GM12878 (cell line): ENCODE results near the gene DST. TPM values are rescaled to one million over a fixed set of nuclear protein-coding genes. Genes with fewer than 3 reads are reported as not detected.

Experiments used
- BACH1 ChIP-seq: fragments of 450-650 bp; IDR thresholded peaks from 2 replicates; pipeline ENCODE4 v1.6.1; 2017; ENCODE audit warnings: mild to moderate bottlenecking, borderline replicate concordance
- CBX5 ChIP-seq: sonication (generic); IDR thresholded peaks from 2 replicates; pipeline ENCODE4 v1.6.1; 2016; ENCODE audit warnings: low read depth, moderate library complexity, mild to moderate bottlenecking, inconsistent platforms
- CREM ChIP-seq: IDR thresholded peaks from 2 replicates; pipeline ENCODE4 v1.6.1; 2014; ENCODE audit warnings: antibody characterized with exemption, low read depth
- DPF2 ChIP-seq: fragments of 450-650 bp; IDR thresholded peaks from 2 replicates; pipeline ENCODE4 v1.6.1; 2017; ENCODE audit warnings: mild to moderate bottlenecking
- ESRRA ChIP-seq: IDR thresholded peaks from 2 replicates; pipeline ENCODE4 v1.6.1; 2012; ENCODE audit warnings: mild to moderate bottlenecking, low read length, improper control_type of control experiment
- GABPA ChIP-seq: IDR thresholded peaks from 2 replicates; pipeline ENCODE4 v1.6.1; 2014; ENCODE audit warnings: antibody characterized with exemption, low read depth, mild to moderate bottlenecking, inconsistent platforms
- HCFC1 ChIP-seq: fragments of 150-350 bp; IDR thresholded peaks from 2 replicates; pipeline ENCODE4 v1.6.1; 2014; ENCODE audit warnings: low read length
- HDAC6 ChIP-seq: fragments of 200-600 bp; sonication (generic); IDR thresholded peaks from one replicate; pipeline ENCODE4 v1.8.0; 2017; ENCODE audit warnings: antibody characterized with exemption; ENCODE audit not compliant: unreplicated experiment
- IKZF1 ChIP-seq: fragments of 450-650 bp; conservative IDR thresholded peaks from 2 replicates; pipeline ENCODE4 v1.6.1; 2017; ENCODE audit warnings: antibody characterized with exemption, mild to moderate bottlenecking
- IRF4 ChIP-seq: IDR thresholded peaks from 2 replicates; pipeline ENCODE4 v1.6.1; 2011; ENCODE audit warnings: low read depth, low read length
- KLF5 ChIP-seq: fragments of 450-650 bp; IDR thresholded peaks from 2 replicates; pipeline ENCODE4 v1.6.1; 2014; ENCODE audit warnings: mild to moderate bottlenecking; ENCODE audit not compliant: partially characterized antibody
- LARP7 ChIP-seq: fragments of 450-650 bp; IDR thresholded peaks from 2 replicates; pipeline ENCODE4 v1.6.1; 2017; ENCODE audit warnings: mild to moderate bottlenecking
- MXI1 ChIP-seq: fragments of 150-350 bp; IDR thresholded peaks from 2 replicates; pipeline ENCODE4 v1.6.1; 2011; ENCODE audit warnings: low read depth, mild to moderate bottlenecking, inconsistent platforms, low read length, improper control_type of control experiment
- NFYB ChIP-seq: IDR thresholded peaks from 2 replicates; pipeline ENCODE4 v1.6.1; 2011; ENCODE audit warnings: low read depth, mild to moderate bottlenecking, low read length, improper control_type of control experiment, moderate library complexity; ENCODE audit not compliant: insufficient read depth
- POU2F2 ChIP-seq: IDR thresholded peaks from 3 replicates; pipeline ENCODE4 v1.6.1; 2011; ENCODE audit warnings: low read depth, mild to moderate bottlenecking, low read length, borderline replicate concordance
- RB1 ChIP-seq: fragments of 450-650 bp; formaldehyde crosslinking; IDR thresholded peaks from 2 replicates; pipeline ENCODE4 v1.6.1; 2017; ENCODE audit warnings: mild to moderate bottlenecking, borderline replicate concordance
- TARDBP ChIP-seq: IDR thresholded peaks from 2 replicates; pipeline ENCODE4 v1.6.1; 2016; ENCODE audit warnings: borderline replicate concordance
- TCF12 ChIP-seq: IDR thresholded peaks from 2 replicates; pipeline ENCODE4 v1.6.1; 2011; ENCODE audit warnings: low read depth, mild to moderate bottlenecking, low read length
- TCF7 ChIP-seq: IDR thresholded peaks from 2 replicates; pipeline ENCODE4 v1.6.1; 2014; ENCODE audit warnings: antibody characterized with exemption, borderline replicate concordance
- ZNF207 ChIP-seq: fragments of 450-650 bp; IDR thresholded peaks from 2 replicates; pipeline ENCODE4 v1.6.1; 2014; ENCODE audit warnings: antibody characterized with exemption, mild to moderate bottlenecking, borderline replicate concordance
- ZSCAN29 ChIP-seq: fragments of 450-650 bp; IDR thresholded peaks from 2 replicates; pipeline ENCODE4 v1.6.1; 2017; ENCODE audit warnings: mild to moderate bottlenecking, moderate library complexity
- polyA plus RNA-seq, 11 experiments: library from polyadenylated mRNA; depleted of rRNA in 4 of 11; unstranded in 6 of 11; stranded (reverse) in 5 of 11; fragments of >200 nt; fragmentation: Nextera tagmentation in 4 of 11; fragmentation: Illumina TruSeq in 1 of 11; extraction: Ambion mirVana in 4 of 11; extraction: Trizol in 1 of 11; gene quantifications; 1 replicate in 1 of 11; 2 replicates in 10 of 11; pipeline versions ENCODE4 v1.2.1 to v1.2.3, GENCODE V29; 2011 to 2016; ENCODE audit warnings: inconsistent platforms in 2 of 11, missing spikeins in 2 of 11, low read depth in 1 of 11
- total RNA-seq, 4 experiments: library from RNA; depleted of rRNA in 3 of 4; stranded (reverse); fragments of >200 nt in 3 of 4; fragmentation: Illumina TruSeq in 1 of 4; extraction: Trizol in 1 of 4; gene quantifications; 2 replicates each; pipeline versions ENCODE4 v1.2.1 to v1.2.3, GENCODE V29; 2013 to 2021
- TF ChIP-seq, protein P1 (sequence below): fragments of 450-650 bp; conservative IDR thresholded peaks from 2 replicates; pipeline ENCODE4 v1.6.1; 2017; ENCODE audit warnings: mild to moderate bottlenecking, moderate library complexity
- TF ChIP-seq, protein P2 (sequence below): fragments of 450-650 bp; IDR thresholded peaks from 2 replicates; pipeline ENCODE4 v1.6.1; 2016; ENCODE audit warnings: mild to moderate bottlenecking
- TF ChIP-seq, protein P3 (sequence below): fragments of 450-650 bp; IDR thresholded peaks from 2 replicates; pipeline ENCODE4 v1.6.1; 2017; ENCODE audit warnings: mild to moderate bottlenecking, moderate library complexity

Gene DST
- total and polyA plus RNA-seq, 10 of the 15 experiments (the other 5 are each of a cell fraction or from before 2014, with no cell fraction given), result 32.1 to 156 (median 75.0) TPM

DNA sequence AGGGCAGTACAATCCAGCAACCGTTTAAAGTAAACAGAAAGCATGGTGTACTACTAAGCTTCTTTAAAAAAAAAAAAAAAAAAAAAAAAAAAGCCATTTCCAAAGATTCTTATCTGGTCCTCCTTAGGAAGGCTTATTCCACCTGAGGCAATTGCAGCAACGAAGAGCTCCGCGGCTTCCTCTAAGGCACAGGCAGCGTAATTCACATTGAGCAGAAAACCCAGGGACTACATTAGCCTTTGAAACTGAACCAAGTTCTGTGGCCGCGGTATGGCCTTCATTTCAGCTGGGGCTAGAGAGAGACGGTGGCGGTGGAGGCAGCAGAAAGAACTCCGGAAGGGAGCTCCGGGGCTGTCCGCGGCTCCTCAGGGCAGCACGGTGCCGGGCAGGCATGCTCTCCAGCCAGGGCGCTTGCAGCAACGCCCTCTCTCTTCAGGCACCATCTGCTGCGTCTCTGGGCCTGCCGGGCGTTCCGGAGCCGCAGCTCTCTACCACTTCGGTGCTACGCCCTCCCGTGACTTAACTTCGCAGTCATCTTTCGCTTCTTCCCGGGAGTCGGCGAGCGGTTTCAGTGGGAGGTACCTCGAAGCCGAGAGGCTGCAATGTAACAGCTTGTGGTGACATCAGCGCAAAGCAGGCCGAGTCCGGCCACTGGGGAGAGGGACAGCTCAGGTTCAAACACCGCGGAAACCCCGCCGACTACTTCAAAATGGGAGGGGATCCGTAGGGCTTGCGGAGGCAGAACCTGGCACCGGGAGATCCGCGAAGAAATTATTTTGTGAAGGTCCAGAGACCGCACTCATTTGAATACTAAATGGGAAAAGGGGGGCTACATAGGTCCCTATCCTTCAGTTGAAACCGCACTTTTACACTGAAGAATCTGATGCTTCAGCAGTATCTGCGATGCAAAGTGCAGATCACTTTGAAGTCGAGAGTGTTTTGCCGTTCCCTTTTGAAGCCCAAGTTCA lies 100.0 kb downstream of the DST start (continued):
- TF ChIP-seq, protein P1, sequence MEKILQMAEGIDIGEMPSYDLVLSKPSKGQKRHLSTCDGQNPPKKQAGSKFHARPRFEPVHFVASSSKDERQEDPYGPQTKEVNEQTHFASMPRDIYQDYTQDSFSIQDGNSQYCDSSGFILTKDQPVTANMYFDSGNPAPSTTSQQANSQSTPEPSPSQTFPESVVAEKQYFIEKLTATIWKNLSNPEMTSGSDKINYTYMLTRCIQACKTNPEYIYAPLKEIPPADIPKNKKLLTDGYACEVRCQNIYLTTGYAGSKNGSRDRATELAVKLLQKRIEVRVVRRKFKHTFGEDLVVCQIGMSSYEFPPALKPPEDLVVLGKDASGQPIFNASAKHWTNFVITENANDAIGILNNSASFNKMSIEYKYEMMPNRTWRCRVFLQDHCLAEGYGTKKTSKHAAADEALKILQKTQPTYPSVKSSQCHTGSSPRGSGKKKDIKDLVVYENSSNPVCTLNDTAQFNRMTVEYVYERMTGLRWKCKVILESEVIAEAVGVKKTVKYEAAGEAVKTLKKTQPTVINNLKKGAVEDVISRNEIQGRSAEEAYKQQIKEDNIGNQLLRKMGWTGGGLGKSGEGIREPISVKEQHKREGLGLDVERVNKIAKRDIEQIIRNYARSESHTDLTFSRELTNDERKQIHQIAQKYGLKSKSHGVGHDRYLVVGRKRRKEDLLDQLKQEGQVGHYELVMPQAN, result peak; percentile 60
- no peak for TF ChIP-seq HDAC6
- TF ChIP-seq ZSCAN29, result peak; percentile 58; the same call in 1 of the 2 replicates
- TF ChIP-seq DPF2, result peak; percentile 64
- TF ChIP-seq TCF7, result no peak
- TF ChIP-seq LARP7, result peak; percentile 74; the same call in 1 of the 2 replicates
- peak; percentile 28 for TF ChIP-seq KLF5
- TF ChIP-seq CREM, result peak; percentile 74
- peak; percentile 51; the same call in 1 of the 2 replicates for TF ChIP-seq TCF12
- 0 out of 2 replicates have a peak, but pooled peaks have one; percentile 48 for TF ChIP-seq RB1
- no peak for TF ChIP-seq GABPA
- TF ChIP-seq IRF4, result 0 out of 2 replicates have a peak, but pooled peaks have one; percentile 12
- 0 out of 3 replicates have a peak, but pooled peaks have one; percentile 23 for TF ChIP-seq POU2F2
- peak; percentile 51; the same call in 1 of the 2 replicates for TF ChIP-seq ZNF207
- TF ChIP-seq MXI1, result peak; percentile 83
- TF ChIP-seq, protein P2, sequence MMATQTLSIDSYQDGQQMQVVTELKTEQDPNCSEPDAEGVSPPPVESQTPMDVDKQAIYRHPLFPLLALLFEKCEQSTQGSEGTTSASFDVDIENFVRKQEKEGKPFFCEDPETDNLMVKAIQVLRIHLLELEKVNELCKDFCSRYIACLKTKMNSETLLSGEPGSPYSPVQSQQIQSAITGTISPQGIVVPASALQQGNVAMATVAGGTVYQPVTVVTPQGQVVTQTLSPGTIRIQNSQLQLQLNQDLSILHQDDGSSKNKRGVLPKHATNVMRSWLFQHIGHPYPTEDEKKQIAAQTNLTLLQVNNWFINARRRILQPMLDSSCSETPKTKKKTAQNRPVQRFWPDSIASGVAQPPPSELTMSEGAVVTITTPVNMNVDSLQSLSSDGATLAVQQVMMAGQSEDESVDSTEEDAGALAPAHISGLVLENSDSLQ, result peak; percentile 60; the same call in 1 of the 2 replicates
- TF ChIP-seq BACH1, result peak; percentile 82; the same call in 1 of the 2 replicates
- peak; percentile 87 for TF ChIP-seq IKZF1
- no peak for TF ChIP-seq ESRRA
- TF ChIP-seq TARDBP, result peak; percentile 37; the same call in 1 of the 2 replicates
- TF ChIP-seq HCFC1, result peak; percentile 29; the same call in 1 of the 2 replicates
- TF ChIP-seq, protein P3, sequence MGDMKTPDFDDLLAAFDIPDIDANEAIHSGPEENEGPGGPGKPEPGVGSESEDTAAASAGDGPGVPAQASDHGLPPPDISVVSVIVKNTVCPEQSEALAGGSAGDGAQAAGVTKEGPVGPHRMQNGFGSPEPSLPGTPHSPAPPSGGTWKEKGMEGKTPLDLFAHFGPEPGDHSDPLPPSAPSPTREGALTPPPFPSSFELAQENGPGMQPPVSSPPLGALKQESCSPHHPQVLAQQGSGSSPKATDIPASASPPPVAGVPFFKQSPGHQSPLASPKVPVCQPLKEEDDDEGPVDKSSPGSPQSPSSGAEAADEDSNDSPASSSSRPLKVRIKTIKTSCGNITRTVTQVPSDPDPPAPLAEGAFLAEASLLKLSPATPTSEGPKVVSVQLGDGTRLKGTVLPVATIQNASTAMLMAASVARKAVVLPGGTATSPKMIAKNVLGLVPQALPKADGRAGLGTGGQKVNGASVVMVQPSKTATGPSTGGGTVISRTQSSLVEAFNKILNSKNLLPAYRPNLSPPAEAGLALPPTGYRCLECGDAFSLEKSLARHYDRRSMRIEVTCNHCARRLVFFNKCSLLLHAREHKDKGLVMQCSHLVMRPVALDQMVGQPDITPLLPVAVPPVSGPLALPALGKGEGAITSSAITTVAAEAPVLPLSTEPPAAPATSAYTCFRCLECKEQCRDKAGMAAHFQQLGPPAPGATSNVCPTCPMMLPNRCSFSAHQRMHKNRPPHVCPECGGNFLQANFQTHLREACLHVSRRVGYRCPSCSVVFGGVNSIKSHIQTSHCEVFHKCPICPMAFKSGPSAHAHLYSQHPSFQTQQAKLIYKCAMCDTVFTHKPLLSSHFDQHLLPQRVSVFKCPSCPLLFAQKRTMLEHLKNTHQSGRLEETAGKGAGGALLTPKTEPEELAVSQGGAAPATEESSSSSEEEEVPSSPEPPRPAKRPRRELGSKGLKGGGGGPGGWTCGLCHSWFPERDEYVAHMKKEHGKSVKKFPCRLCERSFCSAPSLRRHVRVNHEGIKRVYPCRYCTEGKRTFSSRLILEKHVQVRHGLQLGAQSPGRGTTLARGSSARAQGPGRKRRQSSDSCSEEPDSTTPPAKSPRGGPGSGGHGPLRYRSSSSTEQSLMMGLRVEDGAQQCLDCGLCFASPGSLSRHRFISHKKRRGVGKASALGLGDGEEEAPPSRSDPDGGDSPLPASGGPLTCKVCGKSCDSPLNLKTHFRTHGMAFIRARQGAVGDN, result peak; percentile 64; the same call in 1 of the 2 replicates
- 0 out of 2 replicates have a peak, but pooled peaks have one; percentile 73 for TF ChIP-seq CBX5
- TF ChIP-seq NFYB, result peak; percentile 67; the same call in 1 of the 2 replicates
